Mesenchymal stem cell (in vitro differentiated cells and primary cell): ENCODE data around the gene MYH7B.
A peak's percentile ranks its signal among the peaks of the same experiment; 100 is the strongest.

ENCODE experiments used
- DNase-seq: peaks from one replicate; pipeline ENCODE4 v3.0.0-alpha.2; 2013
- H2AFZ ChIP-seq: one replicate; pipeline ENCODE4 v1.6.1; 2013; ENCODE audit warnings: low read depth, mild to moderate bottlenecking, control low read depth, inconsistent platforms, low read length, moderate library complexity
- H2AK5ac ChIP-seq: 2 replicates; pipeline ENCODE4 v1.6.1; 2013; ENCODE audit warnings: low read length, moderate library complexity, mild to moderate bottlenecking, inconsistent platforms; ENCODE audit not compliant: severe bottlenecking
- H2BK120ac ChIP-seq: one replicate; pipeline ENCODE4 v1.6.1; 2013; ENCODE audit warnings: low read depth, mild to moderate bottlenecking, inconsistent platforms, low read length, moderate library complexity
- H2BK12ac ChIP-seq, 2 experiments: one replicate each; pipeline ENCODE4 v1.6.1; 2013; ENCODE audit warnings: inconsistent platforms in 2 of 2, low read length in 2 of 2, mild to moderate bottlenecking in 2 of 2, moderate library complexity in 2 of 2, control low read depth in 1 of 2
- H2BK15ac ChIP-seq: one replicate; pipeline ENCODE4 v1.6.1; 2013; ENCODE audit warnings: mild to moderate bottlenecking, low read depth, inconsistent platforms; ENCODE audit not compliant: poor library complexity, severe bottlenecking
- H2BK5ac ChIP-seq: 2 replicates; pipeline ENCODE4 v1.6.1; 2013; ENCODE audit warnings: low read depth, mild to moderate bottlenecking, low read length, control low read depth, inconsistent platforms; ENCODE audit not compliant: poor library complexity, severe bottlenecking
- H3K14ac ChIP-seq, 2 experiments: one replicate each; pipeline ENCODE4 v1.6.1; 2013; ENCODE audit warnings: inconsistent platforms in 2 of 2, low read length in 2 of 2, control low read depth in 1 of 2, mild to moderate bottlenecking in 1 of 2, moderate library complexity in 1 of 2
- H3K18ac ChIP-seq, 2 experiments: one replicate each; pipeline ENCODE4 v1.6.1; 2013; ENCODE audit warnings: inconsistent platforms in 2 of 2, low read length in 2 of 2, control low read depth in 1 of 2, low read depth in 1 of 2, mild to moderate bottlenecking in 1 of 2
- H3K23ac ChIP-seq, 2 experiments: one replicate each; pipeline ENCODE4 v1.6.1; 2013; ENCODE audit warnings: inconsistent platforms in 2 of 2, low read length in 2 of 2, mild to moderate bottlenecking in 2 of 2, moderate library complexity in 2 of 2, control low read depth in 1 of 2
- H3K27ac ChIP-seq: 2 replicates; pipeline ENCODE4 v1.5.1; 2013; ENCODE audit warnings: mild to moderate bottlenecking, moderate library complexity, low read length, control low read depth, inconsistent platforms; ENCODE audit not compliant: poor library complexity, severe bottlenecking
- H3K27me3 ChIP-seq, 2 experiments: 2 replicates each; pipeline versions ENCODE4 v1.6.1 to v1.7.0; 2013; ENCODE audit warnings: low read length in 2 of 2, mild to moderate bottlenecking in 2 of 2, moderate library complexity in 2 of 2, control low read depth in 1 of 2, inconsistent platforms in 1 of 2; ENCODE audit not compliant: control insufficient read depth in 1 of 2, insufficient read depth in 1 of 2
- H3K36me3 ChIP-seq, 2 experiments: 2 replicates each; pipeline versions ENCODE4 v1.6.1 to v1.7.0; 2013; ENCODE audit warnings: low read length in 2 of 2, control low read depth in 1 of 2, inconsistent platforms in 1 of 2, low read depth in 1 of 2, mild to moderate bottlenecking in 1 of 2; ENCODE audit not compliant: insufficient read depth in 2 of 2, control insufficient read depth in 1 of 2
- H3K4ac ChIP-seq, 2 experiments: one replicate each; pipeline ENCODE4 v1.6.1; 2013; ENCODE audit warnings: inconsistent platforms in 2 of 2, low read length in 2 of 2, mild to moderate bottlenecking in 2 of 2, moderate library complexity in 2 of 2, control low read depth in 1 of 2, low read depth in 1 of 2
- H3K4me1 ChIP-seq: 2 replicates; pipeline ENCODE4 v1.6.1; 2013; ENCODE audit warnings: low read depth, low read length, control low read depth; ENCODE audit not compliant: control insufficient read depth, insufficient read depth
- H3K4me2 ChIP-seq: 2 replicates; pipeline ENCODE4 v1.6.1; 2013; ENCODE audit warnings: low read length, mild to moderate bottlenecking, inconsistent platforms; ENCODE audit not compliant: poor library complexity, severe bottlenecking
- H3K4me3 ChIP-seq, 2 experiments: 2 replicates each; pipeline versions ENCODE4 v1.5.1 to v1.7.0; 2013; ENCODE audit warnings: low read length in 2 of 2, mild to moderate bottlenecking in 2 of 2, control low read depth in 1 of 2, low read depth in 1 of 2; ENCODE audit not compliant: insufficient read depth in 1 of 2
- H3K79me1 ChIP-seq: replicated peaks from 2 replicates; pipeline ENCODE4 v1.6.1; 2013; ENCODE audit warnings: mild to moderate bottlenecking, control low read depth, low read length, inconsistent platforms; ENCODE audit not compliant: poor library complexity, severe bottlenecking
- H3K9ac ChIP-seq: 2 replicates; pipeline ENCODE4 v1.7.0; 2013; ENCODE audit warnings: mild to moderate bottlenecking, low read length, moderate library complexity
- H3K9me3 ChIP-seq: 2 replicates; pipeline ENCODE4 v1.7.0; 2013; ENCODE audit warnings: mild to moderate bottlenecking, low read length; ENCODE audit not compliant: control insufficient read depth
- H4K8ac ChIP-seq: one replicate; pipeline ENCODE4 v1.6.1; 2013; ENCODE audit warnings: inconsistent platforms, mild to moderate bottlenecking, low read length, moderate library complexity
- H4K91ac ChIP-seq: one replicate; pipeline ENCODE4 v1.6.1; 2013; ENCODE audit warnings: mild to moderate bottlenecking, low read length, inconsistent platforms
- whole genome bisulfite sequencing: methylation state at CpG from one replicate; pipeline ENCODE4 v1.1.7; 2013; ENCODE audit warnings: mixed read lengths; 5-methylcytosine and 5-hydroxymethylcytosine counted together

Gene MYH7B

GRCh38 chr20:34948030-34948429 is 7.6 kb upstream of the MYH7B start:
- Histone ChIP-seq H2BK12ac (no peak overlapping the region), H2AK5ac (no peak overlapping the region), H2AFZ (no peak overlapping the region), H3K4ac (no peak overlapping the region), H2BK15ac (no peak overlapping the region), H3K27me3 (no peaks in the 10 kb centered on the region), H3K4me3 (no peak overlapping the region), H3K27ac (peak overlapping the region; percentile 72), H4K91ac (no peak overlapping the region), H3K4me2 (no peak overlapping the region), H3K9me3 (no peaks in the 10 kb centered on the region), H4K8ac (no peak overlapping the region), H3K23ac (no peak overlapping the region), H2BK120ac (no peak overlapping the region), H3K9ac (peak overlapping the region; percentile 64), H3K4me1 (peaks cover 19% of the 10 kb centered on the region), H3K14ac (no peak overlapping the region), H3K18ac (no peak overlapping the region), H3K36me3 (peaks cover 8 to 70% of the 10 kb centered on the region in 2 experiments), H2BK5ac (no peak overlapping the region), H3K79me1 (peaks cover 5% of the 10 kb centered on the region)
- peak; percentile 43 for DNase-seq

- peaks cover 17% of the 10 kb centered on the region for H3K4me1 ChIP-seq
- H3K27ac ChIP-seq: peak overlapping the region; percentile 46
- H2AFZ ChIP-seq: no peak overlapping the region
- H2BK5ac ChIP-seq: peak overlapping the region; percentile 47
- no peak overlapping the region for H4K8ac ChIP-seq
- no peak overlapping the region for H3K4me2 ChIP-seq
- peaks cover 6% of the 10 kb centered on the region for H3K79me1 ChIP-seq
- no peaks in the 10 kb centered on the region for H3K9me3 ChIP-seq
- no peak overlapping the region for H3K14ac ChIP-seq
- no peak overlapping the region for H3K23ac ChIP-seq
- H4K91ac ChIP-seq: no peak overlapping the region
- no peak overlapping the region for H2BK12ac ChIP-seq
- peak overlapping the region; percentile 97 for H2AK5ac ChIP-seq
- H3K18ac ChIP-seq: no peak overlapping the region
- H2BK15ac ChIP-seq: no peak overlapping the region
- H3K9ac ChIP-seq: peak overlapping the region; percentile 1
- H3K4ac ChIP-seq: no peak overlapping the region
- no peak overlapping the region for H3K4me3 ChIP-seq
- DNase-seq: no peak
- WGBS: 98% methylated on average over 6 of the region's 6 CpGs
- no peak overlapping the region for H2BK120ac ChIP-seq
- peaks cover 4 to 62% of the 10 kb centered on the region in 2 experiments for H3K36me3 ChIP-seq
- H3K27me3 ChIP-seq: no peaks in the 10 kb centered on the region
Measured at GRCh38 chr20:34949120-34949519, 6.5 kb upstream of the MYH7B start.

- no peak for DNase-seq
- H2BK5ac ChIP-seq: no peak overlapping the region
- WGBS: 100% methylated on average over 1 of the region's 2 CpGs
Measured at GRCh38 chr20:34951252-34951651, 4.4 kb upstream of the MYH7B start.

GRCh38 chr20:34951652-34952051 is 4.0 kb upstream of the MYH7B start:
- Histone ChIP-seq H2BK15ac (no peak overlapping the region), H2BK12ac (no peak overlapping the region), H3K27me3 (no peaks in the 10 kb centered on the region), H3K4me2 (no peak overlapping the region), H3K79me1 (peaks cover 4% of the 10 kb centered on the region), H2BK5ac (no peak overlapping the region), H3K14ac (no peak overlapping the region), H2BK120ac (no peak overlapping the region), H2AFZ (no peak overlapping the region), H4K91ac (no peak overlapping the region), H3K23ac (no peak overlapping the region), H3K9me3 (no peaks in the 10 kb centered on the region), H3K4ac (no peak overlapping the region), H2AK5ac (peak overlapping the region; percentile 79), H3K9ac (no peak overlapping the region), H4K8ac (no peak overlapping the region), H3K18ac (no peak overlapping the region), H3K4me3 (no peak overlapping the region), H3K27ac (peak overlapping the region; percentile 45), H3K4me1 (peaks cover 12% of the 10 kb centered on the region), H3K36me3 (peaks cover 0 to 41% of the 10 kb centered on the region in 2 experiments)
- 97% methylated on average over 8 of the region's 8 CpGs for WGBS
- no peak for DNase-seq

More at GRCh38 chr20:34951252-34951651, 4.4 kb upstream of the MYH7B start:
- no peak overlapping the region for H2BK120ac ChIP-seq
- H3K18ac ChIP-seq: no peak overlapping the region
- no peaks in the 10 kb centered on the region for H3K27me3 ChIP-seq
- no peak overlapping the region for H3K23ac ChIP-seq
- H3K27ac ChIP-seq: peak overlapping the region; percentile 45
- H2AK5ac ChIP-seq: peak overlapping the region; percentile 79
- no peak overlapping the region for H3K4me3 ChIP-seq
- no peak overlapping the region for H4K8ac ChIP-seq
- H3K9me3 ChIP-seq: no peaks in the 10 kb centered on the region
- no peak overlapping the region for H3K4ac ChIP-seq
- peaks cover 4% of the 10 kb centered on the region for H3K79me1 ChIP-seq
- H3K4me2 ChIP-seq: no peak overlapping the region
- peaks cover 0 to 45% of the 10 kb centered on the region in 2 experiments for H3K36me3 ChIP-seq
- no peak overlapping the region for H2BK15ac ChIP-seq
- H2BK12ac ChIP-seq: no peak overlapping the region
- H4K91ac ChIP-seq: no peak overlapping the region
- no peak overlapping the region for H2AFZ ChIP-seq
- no peak overlapping the region for H3K14ac ChIP-seq
- peaks cover 13% of the 10 kb centered on the region for H3K4me1 ChIP-seq
- H3K9ac ChIP-seq: no peak overlapping the region
